Bronchus fibroblast of lung (primary cell): ENCODE data around the gene DYNC1I1. TPM values are rescaled to one million over a fixed set of nuclear protein-coding genes. Genes with fewer than 3 reads are reported as not detected.

Experiments used
- total RNA-seq: library from RNA; depleted of rRNA; stranded (reverse); fragments of >200 nt; gene quantifications from 2 replicates; pipeline ENCODE4 v1.2.3, GENCODE V29; 2015

Gene DYNC1I1
- under 0.01 and 0.34 TPM in 2 replicates for total RNA-seq

GRCh38 chr7:95772298-95772770, at the start of gene DYNC1I1:
DYNC1I1 (plus strand) TSS chr7:95772554; CDS start chr7:95804730, 32,176 bp downstream.

Other genes starting within 250 kb of the DYNC1I1 start
- 0.45 and 2.0 TPM in 2 replicates for gene PDK4, start 176.0 kb upstream of the DYNC1I1 start, total RNA-seq